ENCODE measurements around the gene IMMP2L. TPM values are rescaled to one million over a fixed set of nuclear protein-coding genes. Genes with fewer than 3 reads are reported as not detected.
"Not testable (repeated sequence)": the region's sequence is repeated elsewhere in the genome, so short reads cannot be mapped to it uniquely, and the experiment has no call there.

The IMMP2L gene
- total RNA-seq, 1 donor from 2014 or later = 17.8 TPM

- Histone ChIP-seq H3K36me3 (no peaks in the 10 kb centered on the region), H3K9me3 (replicated peaks) (peaks cover 2% of the 10 kb centered on the region), H3K27ac (replicated peaks) (no peak overlapping the region), H3K27me3 (ENCODE audit: low read depth) (no peaks in the 10 kb centered on the region), H3K4me3 (no peak overlapping the region), H3K4me1 (no peaks in the 10 kb centered on the region)
- intact Hi-C loops (cut with micrococcal nuclease) = no loop called here
- DNase-seq = no peak
- TF ChIP-seq CTCF (IDR thresholded peaks at IDR 0.05; ENCODE audit: borderline replicate concordance) = no peak
Measured at GRCh38 chr7:111256391-111256790, 305.9 kb downstream of the IMMP2L start.

- H3K4me3 ChIP-seq = no peak overlapping the region
- peaks cover 7% of the 10 kb centered on the region for H3K9me3 ChIP-seq (replicated peaks)
- H3K27me3 ChIP-seq (ENCODE audit: low read depth) = no peaks in the 10 kb centered on the region
- no peak overlapping the region for H3K27ac ChIP-seq (replicated peaks)
- H3K4me1 ChIP-seq = no peaks in the 10 kb centered on the region
- TF ChIP-seq CTCF (IDR thresholded peaks at IDR 0.05; ENCODE audit: borderline replicate concordance) = no peak
- intact Hi-C loops (cut with micrococcal nuclease) = no loop called here
- no peak for DNase-seq
- H3K36me3 ChIP-seq = no peaks in the 10 kb centered on the region
Measured at GRCh38 chr7:111255576-111255975, 306.7 kb downstream of the IMMP2L start.

- H3K27me3 ChIP-seq (ENCODE audit: low read depth); H3K9me3 ChIP-seq (replicated peaks); intact Hi-C loops (cut with micrococcal nuclease); H3K36me3 ChIP-seq; DNase-seq; H3K27ac ChIP-seq (replicated peaks); H3K4me3 ChIP-seq; H3K4me1 ChIP-seq: not testable (repeated sequence)
Measured at GRCh38 chr7:111251365-111251764, 310.9 kb downstream of the IMMP2L start.

- intact Hi-C loops (cut with micrococcal nuclease); H3K4me3 ChIP-seq: not testable (repeated sequence)
Measured at GRCh38 chr7:111249807-111250206, 312.5 kb downstream of the IMMP2L start.

GRCh38 chr7:111242141-111242755 lies 320.0 kb downstream of the IMMP2L start:
- intact Hi-C loops (cut with micrococcal nuclease) = no loop called here
- H3K4me1 ChIP-seq = peaks cover 14% of the 10 kb centered on the region

More at GRCh38 chr7:111249807-111250206, 312.5 kb downstream of the IMMP2L start:
- H3K36me3 ChIP-seq; H3K27ac ChIP-seq (replicated peaks); DNase-seq; H3K9me3 ChIP-seq (replicated peaks); H3K4me1 ChIP-seq; H3K27me3 ChIP-seq (ENCODE audit: low read depth): not testable (repeated sequence)

GRCh38 chr7:111240371-111240770 lies 321.9 kb downstream of the IMMP2L start:
- H3K27me3 ChIP-seq (ENCODE audit: low read depth) = no peaks in the 10 kb centered on the region
- H3K4me3 ChIP-seq = no peak overlapping the region
- no peaks in the 10 kb centered on the region for H3K36me3 ChIP-seq
- no peak overlapping the region for H3K27ac ChIP-seq (replicated peaks)
- no peak for TF ChIP-seq CTCF (IDR thresholded peaks at IDR 0.05; ENCODE audit: borderline replicate concordance)
- peaks cover 14% of the 10 kb centered on the region for H3K4me1 ChIP-seq
- no peak for DNase-seq
- peaks cover under 1% of the 10 kb centered on the region for H3K9me3 ChIP-seq (replicated peaks)
- intact Hi-C loops (cut with micrococcal nuclease) = no loop called here

More at GRCh38 chr7:111242141-111242755, 320.0 kb downstream of the IMMP2L start:
- TF ChIP-seq CTCF (IDR thresholded peaks at IDR 0.05; ENCODE audit: borderline replicate concordance) = no peak
- H3K27ac ChIP-seq (replicated peaks) = no peak overlapping the region
- H3K9me3 ChIP-seq (replicated peaks) = no peaks in the 10 kb centered on the region
- H3K36me3 ChIP-seq = no peaks in the 10 kb centered on the region
- no peak overlapping the region for H3K4me3 ChIP-seq
- DNase-seq = no peak
- H3K27me3 ChIP-seq (ENCODE audit: low read depth) = no peaks in the 10 kb centered on the region

Data from left ventricle myocardium inferior (tissue), 1 donor.